HT-29 (cell line): ENCODE results near the gene CNNM4. TPM values are rescaled to one million over a fixed set of nuclear protein-coding genes. Genes with fewer than 3 reads are reported as not detected.

Experiments
- DNase-seq: peaks from one replicate; pipeline ENCODE4 v3.0.0-alpha.2; 2015; ENCODE audit warnings: low spot score
- total RNA-seq: library from RNA; depleted of rRNA; stranded (reverse); fragments of >200 nt; shearing (Covaris generic); gene quantifications from 2 replicates; pipeline ENCODE4 v1.2.3, GENCODE V29; 2014

The CNNM4 gene
- total RNA-seq, 1 experiment from 2014 or later: 11.9 TPM

DNA sequence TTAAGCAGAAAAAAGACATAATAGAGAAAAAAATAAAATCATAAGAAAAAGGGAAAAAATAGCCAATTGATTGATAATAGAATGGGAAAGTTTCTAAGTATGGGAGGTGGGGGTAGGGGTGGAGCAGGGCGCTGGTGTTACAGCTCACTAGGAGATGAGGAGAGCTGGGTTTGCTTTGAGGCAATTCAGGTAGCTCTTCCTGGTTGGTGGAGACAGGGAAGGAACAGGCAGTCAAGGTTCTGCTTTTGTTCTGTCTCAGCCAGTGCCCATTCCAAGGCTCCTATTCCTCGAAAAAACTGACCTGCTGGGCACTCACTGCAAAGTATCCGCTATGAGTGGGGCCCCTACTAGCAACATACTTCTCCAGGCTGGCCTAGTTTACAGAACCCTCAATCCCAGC, 1.7 kb upstream of the CNNM4 start:
- DNase-seq: no peak

DNA sequence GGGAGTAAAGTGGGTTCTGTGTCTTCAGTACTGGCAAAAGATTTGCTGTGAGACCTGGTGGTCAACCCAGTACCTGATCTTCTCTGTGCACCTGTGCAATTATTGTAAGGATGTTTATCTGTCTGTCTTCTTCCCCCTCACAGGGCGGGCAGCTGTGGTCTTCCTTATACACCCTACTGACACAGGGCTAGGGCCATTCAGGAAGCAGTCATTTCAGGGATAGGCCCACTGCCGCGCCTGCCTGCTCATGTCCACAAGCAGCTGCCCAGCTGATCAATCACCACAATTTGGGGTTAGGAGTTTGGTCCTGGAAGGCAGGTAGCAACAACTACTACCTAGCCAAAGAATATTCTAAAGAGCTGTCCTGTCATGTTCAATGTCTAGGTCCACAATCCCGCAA, 1.2 kb upstream of the CNNM4 start:
- DNase-seq: no peak

DNA sequence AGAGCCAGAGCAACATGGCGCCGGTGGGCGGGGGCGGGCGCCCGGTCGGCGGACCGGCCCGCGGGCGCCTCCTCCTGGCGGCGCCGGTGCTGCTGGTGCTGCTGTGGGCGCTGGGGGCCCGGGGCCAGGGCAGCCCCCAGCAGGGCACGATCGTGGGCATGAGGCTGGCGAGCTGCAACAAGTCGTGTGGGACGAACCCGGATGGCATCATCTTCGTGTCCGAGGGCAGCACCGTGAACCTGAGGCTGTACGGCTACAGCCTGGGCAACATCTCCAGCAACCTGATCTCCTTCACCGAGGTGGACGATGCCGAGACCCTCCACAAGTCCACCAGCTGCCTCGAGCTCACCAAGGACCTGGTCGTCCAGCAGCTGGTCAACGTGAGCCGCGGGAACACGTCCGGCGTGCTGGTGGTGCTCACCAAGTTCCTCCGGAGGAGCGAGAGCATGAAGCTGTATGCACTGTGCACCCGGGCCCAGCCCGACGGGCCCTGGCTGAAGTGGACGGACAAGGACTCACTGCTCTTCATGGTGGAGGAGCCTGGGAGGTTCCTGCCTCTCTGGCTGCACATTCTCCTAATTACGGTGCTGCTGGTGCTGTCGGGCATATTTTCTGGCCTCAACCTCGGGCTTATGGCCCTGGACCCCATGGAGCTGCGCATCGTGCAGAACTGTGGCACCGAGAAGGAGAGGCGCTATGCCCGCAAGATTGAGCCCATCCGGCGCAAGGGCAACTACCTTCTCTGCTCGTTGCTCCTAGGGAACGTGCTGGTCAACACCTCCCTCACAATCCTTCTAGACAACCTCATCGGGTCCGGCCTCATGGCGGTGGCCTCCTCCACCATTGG, 507 bp downstream of the CNNM4 start:
- peak; percentile 38 for DNase-seq

DNA sequence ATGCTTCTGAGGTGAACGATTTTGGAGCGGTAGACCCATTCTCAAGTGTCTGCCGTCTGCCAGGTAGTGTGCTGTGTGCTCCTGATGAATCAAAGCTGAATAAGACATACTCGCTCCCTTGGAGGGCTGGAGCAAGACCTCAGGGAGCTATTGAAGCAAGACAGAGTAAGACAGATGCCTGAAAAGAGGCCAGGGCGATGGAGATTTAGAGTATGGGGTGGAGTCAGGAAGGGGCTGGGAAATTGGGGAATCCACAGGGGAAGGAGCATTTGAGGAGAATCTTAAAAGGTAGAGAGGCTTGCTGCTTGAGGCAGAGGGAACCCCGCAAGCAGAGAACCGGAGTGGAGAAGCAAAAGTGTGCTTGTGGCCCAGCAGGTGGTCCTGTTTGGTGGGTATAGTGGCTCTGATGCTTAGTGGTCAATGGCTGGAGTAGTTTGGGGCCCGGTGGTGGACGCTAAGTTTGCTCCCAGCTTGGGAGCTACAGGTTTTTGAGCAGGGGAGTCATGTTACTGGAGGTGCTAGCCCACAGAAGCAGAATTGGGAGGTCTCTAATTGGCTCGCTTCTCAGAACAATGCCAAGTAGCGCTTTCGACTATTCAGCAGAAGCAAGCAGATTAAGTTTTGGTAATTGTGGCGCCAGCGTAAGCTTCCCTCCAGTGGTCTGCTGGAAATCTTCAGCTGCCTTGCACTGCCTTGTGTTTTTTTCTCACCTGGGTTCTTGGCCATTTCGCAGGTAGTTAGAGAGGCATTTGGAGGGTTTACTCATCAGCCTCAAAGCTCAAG, 2.0 kb downstream of the CNNM4 start:
- DNase-seq: no peak

DNA sequence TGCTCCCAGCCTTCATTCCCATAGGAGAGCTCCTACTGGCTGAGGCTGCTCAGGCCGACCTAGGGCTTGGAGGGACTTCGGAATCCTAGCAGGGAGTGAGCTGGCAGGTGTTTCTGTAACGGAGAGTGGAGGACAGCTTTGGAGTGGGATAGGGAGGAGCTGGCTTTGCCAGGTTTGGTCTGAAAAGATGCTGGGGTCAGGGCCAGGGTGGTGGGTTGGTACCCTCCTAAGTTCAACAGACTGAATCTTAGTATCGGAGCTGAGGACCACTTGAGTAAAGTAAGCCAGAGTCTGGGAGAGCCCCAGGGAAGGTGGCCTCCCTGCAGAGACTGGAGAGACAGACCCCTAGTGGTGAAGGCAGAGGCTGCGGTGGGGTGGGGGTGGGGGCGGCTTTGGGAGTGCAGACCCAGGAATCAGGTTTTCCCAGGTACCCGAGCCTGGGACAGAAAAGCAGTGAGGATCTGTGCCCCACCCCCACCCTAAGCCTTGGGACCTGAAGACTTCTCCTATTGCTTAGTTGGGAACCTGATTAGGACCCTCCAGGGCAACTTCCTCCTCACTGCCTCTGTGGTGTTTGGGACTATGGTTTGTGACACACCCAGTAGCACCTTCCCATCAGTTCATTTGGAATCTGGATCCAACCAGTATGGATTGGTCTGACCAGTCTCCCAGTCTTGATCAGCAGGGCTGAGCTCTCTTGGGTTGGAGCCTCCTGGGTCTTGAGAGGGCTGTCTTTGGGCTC, 3.0 kb downstream of the CNNM4 start:
- peak; percentile 63 for DNase-seq

DNA sequence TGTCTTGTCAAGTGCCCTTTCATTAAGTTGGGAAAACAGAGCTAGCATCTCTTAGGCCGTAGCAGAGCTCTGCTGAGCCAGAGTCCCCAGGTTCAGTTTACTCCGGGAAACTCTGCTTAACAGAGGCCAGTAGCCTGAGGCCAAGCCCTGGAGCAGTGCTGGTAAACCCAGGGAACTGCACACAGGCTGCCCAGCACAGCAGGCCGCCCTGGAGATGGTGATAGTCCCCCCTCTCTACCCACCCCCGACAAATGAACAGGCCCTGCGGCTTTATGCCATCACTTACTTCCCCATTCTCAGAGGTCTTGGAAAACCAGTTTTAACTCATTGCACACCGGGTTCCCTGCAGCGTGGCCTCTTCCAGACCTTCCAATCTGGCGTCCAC, 3.5 kb downstream of the CNNM4 start:
- no peak for DNase-seq

DNA sequence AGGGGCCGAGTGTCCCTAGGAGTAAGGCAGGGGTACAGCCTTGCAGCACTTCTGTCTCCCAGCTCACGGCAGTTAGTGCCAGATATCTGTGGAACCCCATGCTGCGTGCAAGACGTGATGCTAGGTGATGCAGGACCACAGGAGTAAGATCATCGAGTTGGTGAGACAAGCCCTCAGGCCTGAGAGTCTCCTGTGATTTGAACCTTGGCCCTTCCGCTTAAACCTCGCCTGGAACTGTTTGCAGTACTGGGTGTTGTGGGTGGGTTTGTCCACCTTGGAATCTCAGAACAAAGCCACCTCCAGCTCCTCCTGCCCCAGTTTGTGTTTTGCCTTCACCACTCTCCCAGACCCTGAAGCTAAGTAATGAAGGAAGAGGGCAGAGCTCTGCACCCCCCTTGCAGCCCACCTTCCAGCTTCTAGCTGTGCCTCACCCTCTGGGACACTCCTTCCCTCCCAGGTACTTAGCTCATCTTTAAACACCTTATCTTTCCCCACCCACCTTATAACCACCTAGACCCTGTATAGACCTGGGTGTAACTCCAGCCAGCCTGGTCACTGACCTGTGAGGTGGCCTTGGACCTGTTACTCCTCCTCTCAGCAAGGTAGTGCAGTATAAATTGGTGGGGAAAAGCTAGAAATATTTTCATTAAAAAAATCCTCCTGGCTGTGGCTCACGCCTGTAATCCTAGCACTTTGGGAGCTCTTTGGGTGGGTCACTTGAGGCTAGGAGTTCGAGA, 6.6 kb downstream of the CNNM4 start:
- no peak for DNase-seq

DNA sequence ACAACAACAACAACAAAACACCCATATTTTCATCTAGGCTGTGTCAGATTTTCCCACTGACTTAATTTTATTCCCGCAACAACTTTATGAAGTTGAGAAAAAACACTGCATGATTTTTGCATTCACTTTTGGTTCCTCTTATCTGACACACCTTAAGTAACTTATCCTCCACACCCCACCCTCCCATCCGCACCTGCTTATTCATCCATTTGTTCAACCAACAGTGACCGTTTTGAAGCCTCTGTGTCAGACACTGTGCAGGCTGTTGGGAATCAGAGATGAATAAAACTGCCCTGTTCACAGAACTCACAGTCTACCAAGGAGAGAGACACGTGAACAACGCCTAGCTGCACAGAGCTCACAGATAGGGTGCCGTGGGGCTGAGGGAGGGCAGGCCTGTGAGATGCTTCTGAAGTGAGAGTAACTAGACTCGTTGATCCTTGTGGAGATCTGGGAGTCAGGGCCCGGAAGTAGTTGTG, 7.4 kb downstream of the CNNM4 start:
- no peak for DNase-seq

DNA sequence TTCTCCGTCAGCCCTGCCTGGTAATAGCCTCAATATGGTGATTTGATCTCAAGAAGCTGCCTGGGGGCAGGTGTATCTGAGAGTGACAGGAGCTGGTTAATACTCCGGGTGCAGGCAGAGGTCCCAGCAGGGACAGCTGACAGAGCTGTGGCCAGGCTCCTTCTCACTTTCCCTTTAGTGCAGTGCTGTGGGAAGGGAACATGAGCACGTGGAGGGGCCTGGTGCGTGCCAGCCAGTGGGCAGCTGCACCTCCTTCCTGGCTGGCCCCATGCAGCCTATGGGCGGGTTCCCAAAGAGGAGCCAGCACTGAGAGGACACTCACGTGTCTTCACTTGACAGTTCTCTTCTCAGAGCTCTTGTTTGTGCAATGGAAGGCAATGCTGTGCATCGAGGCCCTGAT, 9.1 kb downstream of the CNNM4 start:
- DNase-seq: no peak

DNA sequence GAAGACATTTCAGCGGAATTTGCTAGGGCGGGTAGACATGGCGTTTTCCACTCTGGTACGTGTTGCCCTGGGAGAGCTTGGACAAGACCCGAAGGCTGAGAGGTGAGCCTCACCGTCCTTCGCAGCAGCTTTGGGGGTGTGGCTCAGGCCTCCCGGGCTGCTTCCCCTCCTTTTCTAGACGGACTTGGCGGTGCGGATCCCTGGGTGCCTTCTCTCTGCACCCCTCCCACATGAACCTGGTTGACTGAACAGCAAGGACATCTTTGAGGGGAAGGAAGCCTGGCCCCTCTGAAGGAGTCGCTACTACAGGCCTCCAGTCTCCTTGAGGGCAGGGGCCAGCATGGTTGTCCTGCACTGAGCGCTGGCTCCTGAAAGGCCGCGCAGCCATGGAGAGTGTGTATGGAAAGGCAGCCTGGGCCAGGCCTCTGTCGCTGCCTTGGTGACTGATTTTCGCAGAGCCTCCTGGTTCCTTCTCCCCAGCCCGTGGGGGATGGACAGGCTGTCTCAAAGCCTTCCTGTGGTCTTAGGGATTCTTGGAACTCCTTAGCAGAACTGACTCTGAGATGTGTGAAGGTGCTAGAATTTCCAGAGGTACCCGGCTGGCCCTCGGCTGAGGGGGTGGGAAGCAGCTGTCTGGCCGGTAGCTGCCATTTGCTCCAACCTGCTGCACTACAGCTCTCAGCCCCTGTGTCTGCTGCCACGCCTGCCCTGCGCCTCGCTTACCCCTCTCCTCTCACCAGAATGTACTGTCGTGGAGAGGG, 9.9 kb downstream of the CNNM4 start:
- no peak for DNase-seq

DNA sequence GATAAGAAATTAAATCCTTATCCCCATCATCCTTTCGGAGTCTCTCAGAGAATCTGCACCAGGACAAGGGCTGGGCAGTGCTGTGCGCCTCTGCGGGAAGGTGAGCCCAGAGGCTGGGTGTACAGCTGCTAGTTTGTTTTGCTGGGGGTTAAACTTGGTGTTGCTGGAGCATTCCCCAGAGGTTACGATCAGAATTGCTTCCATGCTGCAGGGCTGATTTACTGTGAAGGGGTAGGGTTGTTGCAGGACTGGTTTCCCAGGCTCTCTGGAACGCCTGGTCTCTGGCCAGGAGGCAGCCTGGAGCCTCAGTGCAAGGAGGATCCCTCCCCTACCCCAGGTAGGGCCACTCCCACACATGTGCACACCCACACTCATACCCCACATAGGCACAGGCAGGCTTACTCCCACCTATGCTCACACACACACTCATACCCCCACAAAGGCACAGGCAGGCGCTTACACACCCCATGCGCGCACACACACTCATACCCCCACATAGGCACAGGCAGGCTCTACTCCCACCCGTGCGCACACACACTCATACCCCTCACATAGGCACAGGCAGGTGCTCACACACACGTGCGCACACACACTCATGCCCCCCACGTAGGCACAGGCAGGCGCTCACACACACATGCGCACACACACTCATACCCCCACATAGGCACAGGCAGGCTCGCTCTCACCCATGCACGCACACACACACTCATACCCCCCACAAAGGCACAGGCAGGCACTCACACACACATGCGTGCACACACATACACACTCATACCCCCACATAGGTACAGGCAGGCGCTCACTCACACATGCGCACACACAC, 11.3 kb downstream of the CNNM4 start:
- DNase-seq: peak; percentile 79

DNA sequence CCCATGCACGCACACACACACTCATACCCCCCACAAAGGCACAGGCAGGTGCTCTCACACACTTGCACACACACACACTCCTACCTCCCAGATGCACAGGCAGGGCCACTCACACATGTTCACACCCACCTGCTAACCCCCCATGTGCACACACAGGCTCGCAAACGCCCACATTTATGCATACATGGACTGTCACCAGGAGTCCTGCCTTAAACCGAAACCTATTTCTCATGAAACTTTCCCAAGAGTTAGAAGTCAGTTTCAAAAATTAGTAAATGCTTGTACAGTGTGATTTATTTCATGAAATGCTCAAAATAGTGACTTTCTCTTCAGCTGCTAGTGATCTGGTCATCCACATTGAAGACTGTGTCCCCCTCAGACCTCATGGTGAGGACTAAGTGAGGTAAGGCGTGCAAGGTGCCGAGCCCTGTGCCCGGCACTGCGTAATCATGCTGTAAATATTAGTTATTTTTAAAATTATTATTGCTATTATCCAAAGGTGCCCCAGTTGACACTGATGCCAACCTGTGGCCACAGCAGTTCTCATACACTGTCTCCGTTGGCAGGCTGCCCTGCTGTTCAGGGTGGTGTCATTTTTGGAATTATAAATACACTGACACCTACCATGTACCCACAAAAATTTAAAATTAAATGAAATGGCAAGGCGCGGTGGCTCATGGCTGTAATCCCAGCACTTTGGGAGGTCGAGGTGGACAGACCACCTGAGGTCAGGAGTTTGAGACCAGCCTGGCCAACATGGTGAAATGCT, 12.4 kb downstream of the CNNM4 start:
- DNase-seq: no peak

DNA sequence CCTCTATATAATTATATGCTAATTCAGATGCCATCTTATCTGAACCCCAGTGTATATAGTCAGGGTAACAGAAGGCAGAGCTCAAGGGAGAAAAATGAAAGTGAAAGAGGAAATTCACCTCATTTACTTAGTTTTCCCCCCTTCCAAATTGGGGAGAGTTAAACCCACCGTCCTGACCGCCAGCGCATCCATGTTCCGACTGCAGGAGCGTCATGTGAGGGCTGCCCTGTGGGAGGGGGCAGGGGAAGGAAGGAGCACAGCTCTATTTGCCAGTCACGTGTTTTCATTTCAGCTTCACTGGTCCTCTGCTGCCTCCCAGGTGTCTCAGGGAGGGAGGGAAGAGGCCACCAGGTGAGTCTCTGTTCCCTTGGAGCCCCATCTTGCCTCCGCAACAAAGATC, 13.2 kb downstream of the CNNM4 start:
- DNase-seq: no peak

DNA sequence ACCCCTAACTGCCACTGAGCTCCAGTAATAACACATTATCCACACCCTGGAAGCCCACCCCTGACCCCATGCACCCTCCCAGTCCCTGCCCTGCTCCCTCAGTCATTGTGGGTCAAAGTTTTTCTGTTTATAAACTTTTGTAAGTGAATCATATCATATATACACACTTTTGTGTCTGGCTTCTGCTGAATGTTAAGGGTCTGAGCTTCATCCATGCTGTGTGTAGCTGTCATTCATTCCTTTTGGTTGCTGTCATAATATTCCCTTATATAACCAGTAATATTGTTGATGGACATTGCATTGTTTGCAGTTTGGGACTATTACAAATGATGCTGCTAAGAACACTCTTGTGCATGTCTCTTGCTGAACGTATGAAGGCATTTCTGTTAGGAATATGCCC, 14.5 kb downstream of the CNNM4 start:
- DNase-seq: no peak

DNA sequence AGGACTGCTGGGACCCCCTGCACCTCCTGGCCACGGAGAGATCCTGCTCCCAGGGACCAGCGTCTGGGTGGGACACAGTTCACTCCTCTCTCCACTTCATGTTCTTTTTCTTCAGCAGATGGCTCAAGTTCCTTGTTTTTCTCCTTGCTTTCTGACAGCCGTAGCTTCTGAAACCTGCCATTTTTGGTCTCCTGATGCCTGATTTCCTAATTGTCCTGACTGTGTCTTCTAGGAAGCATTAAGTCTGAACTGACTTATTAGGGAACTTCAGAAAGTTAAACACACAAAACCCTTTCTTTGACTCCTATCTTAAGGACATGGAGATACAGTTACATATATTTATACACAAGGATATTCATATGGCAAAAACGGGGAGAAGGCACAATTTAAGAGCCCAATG, 22.7 kb downstream of the CNNM4 start:
- no peak for DNase-seq

DNA sequence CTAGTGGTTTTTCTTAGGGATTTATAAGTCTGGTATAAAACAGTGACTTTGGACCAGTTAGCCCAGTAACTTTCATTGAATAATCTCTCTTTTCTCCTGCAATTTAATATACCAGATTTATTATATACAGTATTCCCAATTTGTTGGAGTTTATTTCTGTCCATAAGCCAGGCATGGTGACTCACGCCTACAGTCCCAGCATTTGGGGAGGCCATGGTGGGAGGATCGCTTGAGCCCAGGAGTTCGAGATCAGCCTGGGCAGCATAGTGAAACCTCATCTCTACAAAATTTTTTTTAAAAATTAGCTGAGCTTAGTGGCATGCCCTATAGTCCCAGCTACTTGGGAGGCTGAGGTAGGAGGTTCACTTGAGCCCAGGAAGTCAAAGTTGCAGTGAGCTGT, 26.7 kb downstream of the CNNM4 start:
- DNase-seq: no peak

DNA sequence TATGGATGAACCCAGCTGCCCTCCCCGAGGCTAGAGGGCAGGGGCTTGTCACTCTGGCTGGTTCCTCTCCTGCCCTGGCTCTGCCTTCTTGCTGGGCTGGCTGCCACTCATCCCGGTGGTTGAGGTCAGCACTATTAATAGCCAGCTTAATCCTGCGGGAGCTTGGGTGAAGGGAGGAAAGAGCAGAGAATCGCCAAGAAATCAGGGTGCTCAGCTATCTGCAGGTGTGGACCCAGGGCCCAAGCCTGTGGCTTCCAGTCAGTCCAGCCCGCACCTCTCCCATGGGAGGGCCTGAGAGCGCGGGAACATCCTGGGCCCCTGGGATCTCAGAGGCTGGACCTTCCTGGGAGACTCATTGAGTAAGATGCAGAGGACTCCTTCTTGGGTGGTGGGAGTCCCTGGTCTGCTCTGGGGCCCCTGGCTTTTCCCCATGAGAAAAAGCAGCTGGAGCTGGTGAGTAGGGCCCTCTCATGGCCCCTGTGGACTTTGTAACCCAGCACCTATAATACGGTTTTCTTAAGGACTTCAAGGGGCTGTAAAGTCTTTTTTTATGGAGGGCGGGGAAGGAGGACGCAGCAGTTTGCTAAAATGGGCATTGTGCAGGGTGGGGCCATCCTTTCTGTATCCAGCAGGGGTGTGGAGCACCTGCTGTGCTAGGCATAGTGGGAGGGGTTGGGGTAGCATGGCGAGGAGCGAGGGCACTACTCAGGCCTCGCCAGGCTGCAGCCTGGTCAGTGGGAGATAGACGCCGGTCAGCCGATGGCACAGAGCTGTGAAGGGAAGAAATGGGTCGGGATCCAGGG, 27.9 kb downstream of the CNNM4 start:
- DNase-seq: peak; percentile 48

DNA sequence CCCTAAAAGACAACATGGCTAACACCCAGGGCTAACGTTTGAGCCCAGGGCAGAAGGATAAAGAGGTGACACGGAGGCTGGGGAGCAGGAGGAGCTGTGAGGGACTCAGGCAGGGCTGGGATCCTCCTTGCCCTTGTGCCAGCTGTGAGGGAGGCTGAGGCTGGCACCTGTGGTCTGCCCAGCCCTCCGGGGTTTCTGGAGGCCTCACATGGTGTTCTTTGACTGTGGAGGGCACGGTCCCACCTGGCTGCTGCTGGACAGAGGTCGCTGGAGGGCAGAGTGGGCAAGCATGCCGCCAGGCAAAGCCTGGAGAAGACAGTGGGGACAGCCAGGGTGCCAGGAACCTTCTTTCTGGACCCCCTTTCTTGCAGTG, 28.5 kb downstream of the CNNM4 start:
- DNase-seq: no peak
